Measurements from ENCODE around the gene GNA15.

GRCh38 chr19:3171894-3172672 is 36.2 kb downstream of the GNA15 start:
- TF ChIP-seq POLR2A (IDR thresholded peaks at IDR 0.05; ENCODE audit: low read length) (no peak), GATA1 (IDR thresholded peaks at IDR 0.05; ENCODE audit: low read depth, low read length) (no peak)

All from erythroblast (primary cell).